Mesenchymal stem cell (in vitro differentiated cells and primary cell): Measurements from ENCODE around the gene WNT4.

ENCODE experiments used
- DNase-seq: peaks from one replicate; pipeline ENCODE4 v3.0.0-alpha.2; 2013
- H2AFZ ChIP-seq: one replicate; pipeline ENCODE4 v1.6.1; 2013; ENCODE audit warnings: low read depth, mild to moderate bottlenecking, control low read depth, inconsistent platforms, low read length, moderate library complexity
- H2AK5ac ChIP-seq: 2 replicates; pipeline ENCODE4 v1.6.1; 2013; ENCODE audit warnings: low read length, moderate library complexity, mild to moderate bottlenecking, inconsistent platforms; ENCODE audit not compliant: severe bottlenecking
- H2BK120ac ChIP-seq: one replicate; pipeline ENCODE4 v1.6.1; 2013; ENCODE audit warnings: low read depth, mild to moderate bottlenecking, inconsistent platforms, low read length, moderate library complexity
- H2BK12ac ChIP-seq, 2 experiments: one replicate each; pipeline ENCODE4 v1.6.1; 2013; ENCODE audit warnings: inconsistent platforms in 2 of 2, low read length in 2 of 2, mild to moderate bottlenecking in 2 of 2, moderate library complexity in 2 of 2, control low read depth in 1 of 2
- H2BK15ac ChIP-seq: one replicate; pipeline ENCODE4 v1.6.1; 2013; ENCODE audit warnings: mild to moderate bottlenecking, low read depth, inconsistent platforms; ENCODE audit not compliant: poor library complexity, severe bottlenecking
- H2BK5ac ChIP-seq: 2 replicates; pipeline ENCODE4 v1.6.1; 2013; ENCODE audit warnings: low read depth, mild to moderate bottlenecking, low read length, control low read depth, inconsistent platforms; ENCODE audit not compliant: poor library complexity, severe bottlenecking
- H3K14ac ChIP-seq, 2 experiments: one replicate each; pipeline ENCODE4 v1.6.1; 2013; ENCODE audit warnings: inconsistent platforms in 2 of 2, low read length in 2 of 2, control low read depth in 1 of 2, mild to moderate bottlenecking in 1 of 2, moderate library complexity in 1 of 2
- H3K18ac ChIP-seq, 2 experiments: one replicate each; pipeline ENCODE4 v1.6.1; 2013; ENCODE audit warnings: inconsistent platforms in 2 of 2, low read length in 2 of 2, control low read depth in 1 of 2, low read depth in 1 of 2, mild to moderate bottlenecking in 1 of 2
- H3K23ac ChIP-seq, 2 experiments: one replicate each; pipeline ENCODE4 v1.6.1; 2013; ENCODE audit warnings: inconsistent platforms in 2 of 2, low read length in 2 of 2, mild to moderate bottlenecking in 2 of 2, moderate library complexity in 2 of 2, control low read depth in 1 of 2
- H3K27ac ChIP-seq: 2 replicates; pipeline ENCODE4 v1.5.1; 2013; ENCODE audit warnings: mild to moderate bottlenecking, moderate library complexity, low read length, control low read depth, inconsistent platforms; ENCODE audit not compliant: poor library complexity, severe bottlenecking
- H3K27me3 ChIP-seq, 2 experiments: 2 replicates each; pipeline versions ENCODE4 v1.6.1 to v1.7.0; 2013; ENCODE audit warnings: low read length in 2 of 2, mild to moderate bottlenecking in 2 of 2, moderate library complexity in 2 of 2, control low read depth in 1 of 2, inconsistent platforms in 1 of 2; ENCODE audit not compliant: control insufficient read depth in 1 of 2, insufficient read depth in 1 of 2
- H3K36me3 ChIP-seq, 2 experiments: 2 replicates each; pipeline versions ENCODE4 v1.6.1 to v1.7.0; 2013; ENCODE audit warnings: low read length in 2 of 2, control low read depth in 1 of 2, inconsistent platforms in 1 of 2, low read depth in 1 of 2, mild to moderate bottlenecking in 1 of 2; ENCODE audit not compliant: insufficient read depth in 2 of 2, control insufficient read depth in 1 of 2
- H3K4ac ChIP-seq, 2 experiments: one replicate each; pipeline ENCODE4 v1.6.1; 2013; ENCODE audit warnings: inconsistent platforms in 2 of 2, low read length in 2 of 2, mild to moderate bottlenecking in 2 of 2, moderate library complexity in 2 of 2, control low read depth in 1 of 2, low read depth in 1 of 2
- H3K4me1 ChIP-seq: 2 replicates; pipeline ENCODE4 v1.6.1; 2013; ENCODE audit warnings: low read depth, low read length, control low read depth; ENCODE audit not compliant: control insufficient read depth, insufficient read depth
- H3K4me2 ChIP-seq: 2 replicates; pipeline ENCODE4 v1.6.1; 2013; ENCODE audit warnings: low read length, mild to moderate bottlenecking, inconsistent platforms; ENCODE audit not compliant: poor library complexity, severe bottlenecking
- H3K4me3 ChIP-seq, 2 experiments: 2 replicates each; pipeline versions ENCODE4 v1.5.1 to v1.7.0; 2013; ENCODE audit warnings: low read length in 2 of 2, mild to moderate bottlenecking in 2 of 2, control low read depth in 1 of 2, low read depth in 1 of 2; ENCODE audit not compliant: insufficient read depth in 1 of 2
- H3K79me1 ChIP-seq: replicated peaks from 2 replicates; pipeline ENCODE4 v1.6.1; 2013; ENCODE audit warnings: mild to moderate bottlenecking, control low read depth, low read length, inconsistent platforms; ENCODE audit not compliant: poor library complexity, severe bottlenecking
- H3K9ac ChIP-seq: 2 replicates; pipeline ENCODE4 v1.7.0; 2013; ENCODE audit warnings: mild to moderate bottlenecking, low read length, moderate library complexity
- H3K9me3 ChIP-seq: 2 replicates; pipeline ENCODE4 v1.7.0; 2013; ENCODE audit warnings: mild to moderate bottlenecking, low read length; ENCODE audit not compliant: control insufficient read depth
- H4K8ac ChIP-seq: one replicate; pipeline ENCODE4 v1.6.1; 2013; ENCODE audit warnings: inconsistent platforms, mild to moderate bottlenecking, low read length, moderate library complexity
- H4K91ac ChIP-seq: one replicate; pipeline ENCODE4 v1.6.1; 2013; ENCODE audit warnings: mild to moderate bottlenecking, low read length, inconsistent platforms
- WGBS: methylation state at CpG from one replicate; pipeline ENCODE4 v1.1.7; 2013; ENCODE audit warnings: mixed read lengths; 5-methylcytosine and 5-hydroxymethylcytosine counted together

WNT4 gene

GRCh38 chr1:22184454-22184853 is 41.6 kb upstream of the WNT4 start:
- WGBS: 63% methylated on average over 1 of the region's 1 CpG
- H3K27ac ChIP-seq: no peak overlapping the region
- H3K14ac ChIP-seq: no peak overlapping the region

GRCh38 chr1:22182715-22183114 is 39.8 kb upstream of the WNT4 start:
- H3K18ac ChIP-seq: no peak overlapping the region
- H3K23ac ChIP-seq: no peak overlapping the region
- peaks cover 49 to 72% of the 10 kb centered on the region in 2 experiments for H3K27me3 ChIP-seq
- H3K9ac ChIP-seq: no peak overlapping the region
- H4K8ac ChIP-seq: no peak overlapping the region
- H4K91ac ChIP-seq: no peak overlapping the region
- no peak overlapping the region for H3K14ac ChIP-seq
- no peak overlapping the region for H2BK12ac ChIP-seq
- no peaks in the 10 kb centered on the region for H3K36me3 ChIP-seq
- H2BK15ac ChIP-seq: no peak overlapping the region
- H3K4me3 ChIP-seq: no peak overlapping the region
- H3K9me3 ChIP-seq: peaks cover 11% of the 10 kb centered on the region
- H3K4me2 ChIP-seq: no peak overlapping the region
- H2AFZ ChIP-seq: no peak overlapping the region
- no peak overlapping the region for H3K4ac ChIP-seq
- DNase-seq: no peak
- H2BK120ac ChIP-seq: no peak overlapping the region
- no peak overlapping the region for H3K27ac ChIP-seq
- H3K79me1 ChIP-seq: no peaks in the 10 kb centered on the region
- peaks cover 2% of the 10 kb centered on the region for H3K4me1 ChIP-seq
- H2BK5ac ChIP-seq: no peak overlapping the region
- 81% methylated on average over 11 of the region's 11 CpGs for WGBS
- no peak overlapping the region for H2AK5ac ChIP-seq

More at GRCh38 chr1:22184454-22184853, 41.6 kb upstream of the WNT4 start:
- no peak overlapping the region for H3K23ac ChIP-seq
- no peak overlapping the region for H2BK120ac ChIP-seq
- no peak overlapping the region for H2AK5ac ChIP-seq
- no peak overlapping the region for H3K18ac ChIP-seq
- H3K4me3 ChIP-seq: no peak overlapping the region
- H3K9ac ChIP-seq: no peak overlapping the region
- H3K4ac ChIP-seq: no peak overlapping the region
- H3K36me3 ChIP-seq: no peaks in the 10 kb centered on the region
- no peak overlapping the region for H3K4me2 ChIP-seq
- DNase-seq: no peak
- H3K9me3 ChIP-seq: peaks cover 4% of the 10 kb centered on the region
- peaks cover 2% of the 10 kb centered on the region for H3K4me1 ChIP-seq
- H4K91ac ChIP-seq: no peak overlapping the region
- H2BK5ac ChIP-seq: no peak overlapping the region
- no peaks in the 10 kb centered on the region for H3K79me1 ChIP-seq
- peaks cover 57 to 78% of the 10 kb centered on the region in 2 experiments for H3K27me3 ChIP-seq
- no peak overlapping the region for H2BK12ac ChIP-seq
- H2AFZ ChIP-seq: no peak overlapping the region
- H4K8ac ChIP-seq: no peak overlapping the region
- no peak overlapping the region for H2BK15ac ChIP-seq

- Histone ChIP-seq H3K27ac (no peak overlapping the region), H3K4me2 (no peak overlapping the region), H3K18ac (no peak overlapping the region), H2AFZ (no peak overlapping the region), H3K23ac (no peak overlapping the region), H2BK5ac (no peak overlapping the region), H3K79me1 (no peaks in the 10 kb centered on the region), H3K4me1 (no peaks in the 10 kb centered on the region), H3K4ac (no peak overlapping the region), H2BK12ac (no peak overlapping the region), H3K27me3 (peaks cover 40 to 69% of the 10 kb centered on the region in 2 experiments), H2BK120ac (no peak overlapping the region), H3K14ac (no peak overlapping the region), H3K4me3 (no peak overlapping the region), H3K9ac (no peak overlapping the region), H3K9me3 (peaks cover 13% of the 10 kb centered on the region), H4K8ac (no peak overlapping the region), H2BK15ac (no peak overlapping the region), H3K36me3 (no peaks in the 10 kb centered on the region), H2AK5ac (no peak overlapping the region), H4K91ac (no peak overlapping the region)
- no peak for DNase-seq
- 90% methylated on average over 2 of the region's 2 CpGs for WGBS
Observed at GRCh38 chr1:22179197-22179803, 36.4 kb upstream of the WNT4 start.

GRCh38 chr1:22177354-22178003 is 34.6 kb upstream of the WNT4 start:
- peaks cover 19% of the 10 kb centered on the region for H3K9me3 ChIP-seq
- H3K4me3 ChIP-seq: no peak overlapping the region
- H2AK5ac ChIP-seq: no peak overlapping the region
- no peak overlapping the region for H2BK12ac ChIP-seq
- no peak overlapping the region for H2AFZ ChIP-seq
- H2BK15ac ChIP-seq: no peak overlapping the region
- H3K27ac ChIP-seq: no peak overlapping the region
- H4K8ac ChIP-seq: no peak overlapping the region
- no peaks in the 10 kb centered on the region for H3K4me1 ChIP-seq
- H3K36me3 ChIP-seq: no peaks in the 10 kb centered on the region
- 75% methylated on average over 8 of the region's 9 CpGs for WGBS
- no peak overlapping the region for H2BK5ac ChIP-seq
- H3K4me2 ChIP-seq: no peak overlapping the region
- no peak overlapping the region for H3K4ac ChIP-seq
- H3K18ac ChIP-seq: no peak overlapping the region
- no peak overlapping the region for H3K9ac ChIP-seq
- H3K14ac ChIP-seq: no peak overlapping the region
- no peak overlapping the region for H3K23ac ChIP-seq
- no peak for DNase-seq
- H3K27me3 ChIP-seq: peaks cover 44 to 60% of the 10 kb centered on the region in 2 experiments
- H4K91ac ChIP-seq: no peak overlapping the region
- H2BK120ac ChIP-seq: no peak overlapping the region
- no peaks in the 10 kb centered on the region for H3K79me1 ChIP-seq
